ENCODE results near the gene GASK1A.

GRCh38 chr3:43090238-43090637 is 111.1 kb downstream of the GASK1A start:
- TF ChIP-seq EZH2 (IDR thresholded peaks at IDR 0.05; ENCODE audit: borderline replicate concordance, low read length) (no peak), CTCF (conservative IDR thresholded peaks at IDR 0.05 in 1 of 2, IDR thresholded peaks at IDR 0.05 in 1 of 2; ENCODE audit: extremely low read depth in 1 of 2, insufficient read depth in 1 of 2, low read depth in 1 of 2, low read length in 2 of 2) (no peak)

Measured in mammary epithelial cell (primary cell).